Measurements from ENCODE around the gene TWIST2. TPM values are rescaled to one million over a fixed set of nuclear protein-coding genes. Genes with fewer than 3 reads are reported as not detected.

Gene TWIST2
- polyA plus RNA-seq, 3 donors = 3.4 to 99.9 (median 63.3) TPM

DNA sequence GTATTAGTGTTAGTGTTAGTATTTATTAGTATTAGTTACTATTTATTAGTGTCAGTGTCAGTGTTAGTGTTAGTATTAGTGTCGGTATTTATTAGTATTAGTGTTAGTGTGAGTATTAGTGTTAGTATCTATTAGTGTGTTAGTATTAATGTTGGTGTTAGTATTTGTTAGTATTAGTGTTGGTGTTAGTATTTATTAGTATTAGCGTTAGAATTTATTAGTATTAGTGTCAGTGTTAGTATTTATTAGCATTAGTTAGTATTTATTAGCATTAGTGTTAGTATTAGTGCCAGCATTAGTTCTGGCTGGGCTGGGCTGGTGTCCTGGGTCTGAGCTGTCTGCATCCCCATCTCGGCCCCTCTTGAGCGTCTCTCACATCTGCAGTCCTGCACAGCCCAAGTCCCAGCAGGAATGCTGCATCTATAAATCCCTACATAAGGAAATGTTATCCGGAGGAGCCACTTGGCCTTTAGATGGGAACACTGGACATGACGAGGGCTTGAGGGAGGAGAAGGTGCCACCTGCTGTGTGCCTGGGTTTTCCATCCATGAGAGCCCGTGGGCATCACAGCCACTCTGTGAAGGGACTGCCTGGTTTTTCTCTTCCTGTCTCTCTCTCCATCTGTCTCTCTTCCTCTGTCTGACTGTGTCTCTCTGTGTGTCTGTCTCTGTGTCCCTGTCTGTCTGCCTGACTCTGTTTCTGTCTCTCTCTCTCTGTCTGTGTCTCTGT, 33.6 kb downstream of the TWIST2 start:
- H3K27ac ChIP-seq (ENCODE audit: low read depth, low read length) = no peak overlapping the region

DNA sequence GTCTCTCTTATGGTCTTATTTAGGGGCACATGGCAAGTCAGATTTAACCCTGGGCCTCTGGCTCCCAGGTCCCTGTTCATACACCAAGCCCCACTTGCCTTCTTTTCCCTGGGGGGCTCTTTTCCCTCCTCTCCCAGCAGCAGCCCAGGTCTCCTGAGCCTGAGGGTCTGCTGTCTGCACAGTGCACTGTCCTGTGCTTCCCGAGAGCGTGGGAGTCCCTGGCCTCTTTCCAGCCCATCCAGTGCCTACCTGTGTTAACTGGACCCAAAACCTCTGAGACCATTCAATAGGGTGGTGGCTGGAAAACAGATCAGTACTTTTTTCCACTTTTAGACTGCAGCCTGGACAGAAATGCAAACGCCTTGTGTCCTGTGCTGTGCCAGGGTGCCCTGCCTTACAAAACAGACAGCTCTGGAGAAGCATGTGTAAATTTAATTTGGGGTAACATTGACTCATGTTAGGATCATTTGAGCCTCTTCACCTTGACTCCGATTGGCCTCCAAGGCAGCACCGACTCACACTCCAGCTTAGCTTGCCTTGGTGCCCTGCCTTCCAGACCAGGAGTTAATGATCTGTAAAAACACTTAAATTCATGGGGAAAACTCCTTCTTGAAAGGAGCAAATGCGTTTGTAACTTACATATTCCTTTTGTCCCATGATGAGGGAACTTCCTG, 34.3 kb downstream of the TWIST2 start:
- H3K27ac ChIP-seq (ENCODE audit: low read depth, low read length) = no peak overlapping the region
- WGBS, 3 donors = 65 to 72% (median 66%) methylated on average over 6 of the region's 6 CpGs

More for the DNA sequence above, 33.6 kb downstream of the TWIST2 start:
- WGBS, 3 donors = 70 to 73% (median 73%) methylated on average over 7 of the region's 7 CpGs

DNA sequence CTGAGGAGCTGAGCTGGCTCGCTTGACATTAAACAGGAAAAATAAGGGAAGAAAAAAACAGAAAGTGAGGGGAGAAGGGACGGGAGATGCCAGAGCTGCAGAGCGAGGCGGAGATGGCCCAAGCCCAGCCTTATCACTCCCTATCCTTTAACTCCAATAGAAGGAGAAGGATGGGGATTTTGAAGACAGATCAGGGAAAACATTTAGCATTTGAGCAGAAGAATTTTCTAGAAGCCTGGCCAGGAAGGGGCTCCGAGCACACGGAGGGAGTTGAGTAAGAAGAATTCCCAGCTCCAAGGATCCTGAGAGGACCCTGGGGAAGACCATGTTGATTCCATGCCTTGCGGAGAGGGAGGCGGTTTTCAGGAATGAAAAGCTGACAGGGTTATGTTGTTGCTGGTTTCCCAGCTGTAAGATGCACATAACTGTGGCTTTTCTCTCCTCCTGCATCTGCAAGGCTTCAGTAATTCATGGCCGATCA, 35.6 kb downstream of the TWIST2 start:
- no peak overlapping the region for H3K27ac ChIP-seq (ENCODE audit: low read depth, low read length)
- 55 to 65% (median 61%) methylated on average over 9 of the region's 9 CpGs for WGBS, 3 donors

DNA sequence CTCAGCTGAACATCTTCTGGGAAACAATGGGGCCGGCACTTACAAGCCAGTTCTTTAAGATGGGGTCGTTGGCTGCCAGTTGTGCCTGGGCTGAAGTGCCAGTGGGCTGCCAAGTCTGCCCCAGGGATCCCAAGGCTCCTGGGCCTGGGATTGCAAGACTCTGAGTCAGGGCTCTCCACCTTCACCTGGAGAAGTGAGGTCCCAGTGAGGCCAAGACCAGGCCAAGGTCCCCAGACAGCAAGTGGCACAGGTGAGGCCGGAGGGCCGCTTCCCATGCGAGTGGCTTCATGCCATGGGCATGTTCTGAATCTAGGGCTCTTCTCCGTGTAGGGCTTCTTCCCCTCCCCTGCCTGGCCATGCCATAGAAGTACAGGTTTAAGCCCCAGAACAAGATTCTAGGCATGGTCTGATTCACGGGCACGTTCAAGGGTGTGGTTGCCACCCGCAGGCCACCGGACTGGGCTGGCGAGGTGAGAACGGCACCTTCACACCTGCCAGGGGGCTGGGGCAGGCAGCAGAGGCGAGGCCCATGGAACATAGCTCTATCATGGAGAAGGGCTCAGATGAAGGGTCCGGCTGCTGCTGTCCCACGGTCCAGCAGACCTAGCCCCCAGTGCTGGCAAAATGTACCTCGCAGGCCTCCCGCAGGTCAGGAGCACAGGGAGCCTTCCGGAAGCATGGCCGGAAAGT, 36.4 kb downstream of the TWIST2 start:
- H3K27ac ChIP-seq (ENCODE audit: low read depth, low read length) = no peak overlapping the region
- WGBS, 3 donors = 79 to 84% (median 80%) methylated on average over 19 of the region's 19 CpGs

DNA sequence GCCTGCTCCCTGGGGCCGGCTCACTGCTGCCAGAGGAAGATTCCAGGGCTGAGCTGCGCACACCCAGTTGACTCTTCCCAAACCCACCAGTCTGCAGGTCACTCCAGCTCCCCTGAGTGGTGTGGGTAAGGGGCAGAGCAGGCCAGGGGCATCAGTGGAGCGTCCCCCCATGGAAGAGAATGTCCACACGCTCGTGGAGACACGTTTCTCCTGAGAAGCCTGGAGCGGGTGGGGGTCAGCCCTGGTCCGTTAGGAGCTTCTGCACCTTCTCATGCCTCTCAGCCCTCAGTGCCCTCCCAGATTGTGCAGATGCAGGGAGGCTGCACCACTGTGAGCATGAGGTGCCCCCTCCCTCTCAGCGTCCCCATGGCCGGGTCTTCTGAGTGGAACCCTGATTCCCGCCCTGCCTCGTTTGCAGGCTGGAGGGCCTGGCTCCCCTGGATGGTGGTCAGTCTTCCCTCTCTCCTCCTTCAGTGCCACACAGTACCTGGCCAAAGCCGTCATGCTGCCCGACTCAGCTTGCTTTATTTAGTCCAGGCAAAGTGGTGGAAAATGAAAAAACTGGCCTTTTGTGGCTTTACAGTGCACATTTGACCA, 37.0 kb downstream of the TWIST2 start:
- WGBS, 3 donors = 84 to 89% (median 86%) methylated on average over 14 of the region's 14 CpGs
- H3K27ac ChIP-seq (ENCODE audit: low read depth, low read length) = no peak overlapping the region

DNA sequence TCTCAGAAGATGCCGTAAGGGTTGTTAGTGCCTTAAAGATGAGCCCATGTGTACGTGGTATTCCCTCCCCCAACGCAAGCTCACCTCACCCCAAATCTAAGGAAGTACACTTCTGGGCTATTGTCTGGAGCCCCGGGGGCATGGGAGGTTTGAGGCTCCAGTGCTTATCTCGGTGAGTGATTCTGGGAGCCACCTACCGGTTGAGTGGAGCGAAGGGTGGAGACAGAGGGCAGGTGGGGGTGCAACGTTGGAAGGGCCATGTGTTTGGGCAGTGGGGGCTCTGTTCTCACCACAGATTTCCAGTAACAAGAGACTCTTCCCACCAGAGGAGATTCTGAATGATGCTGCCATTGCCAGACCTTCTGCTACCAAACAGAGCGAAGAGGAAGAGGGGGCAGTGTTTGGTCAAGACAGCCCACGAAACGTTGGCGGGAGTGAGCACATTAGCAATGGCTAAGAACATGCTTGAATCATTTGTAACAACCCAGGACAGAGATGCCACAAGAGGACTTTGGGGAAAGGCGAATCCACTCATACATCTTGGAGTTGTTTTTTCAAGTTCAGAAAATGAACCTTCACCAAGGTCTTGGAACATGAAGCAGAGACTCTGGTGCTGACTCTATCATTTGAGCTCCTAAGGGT, 38.7 kb downstream of the TWIST2 start:
- 69 to 79% (median 75%) methylated on average over 13 of the region's 13 CpGs for WGBS, 3 donors
- H3K27ac ChIP-seq (ENCODE audit: low read depth, low read length) = no peak overlapping the region

DNA sequence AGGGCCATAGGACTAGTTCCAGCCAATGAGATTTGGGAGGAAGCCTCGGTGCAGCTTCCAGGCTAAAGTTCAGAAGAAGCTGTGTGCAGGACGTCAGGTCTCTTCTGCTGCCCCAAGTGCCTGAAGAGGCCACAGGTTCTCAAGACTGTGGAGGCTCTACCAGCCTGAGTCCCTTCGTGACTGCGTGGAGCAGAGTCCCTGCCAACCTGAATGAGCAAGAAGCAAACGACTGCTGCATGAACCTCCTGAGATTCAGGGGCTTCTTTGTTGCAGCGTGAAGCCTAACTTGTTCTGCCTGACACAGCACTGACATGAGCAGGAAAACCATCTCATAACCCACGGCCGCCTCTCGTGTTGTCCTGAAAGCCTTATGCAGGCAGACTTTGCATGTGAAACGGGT, 39.7 kb downstream of the TWIST2 start:
- WGBS, 3 donors = 79 to 85% (median 84%) methylated on average over 10 of the region's 10 CpGs

DNA sequence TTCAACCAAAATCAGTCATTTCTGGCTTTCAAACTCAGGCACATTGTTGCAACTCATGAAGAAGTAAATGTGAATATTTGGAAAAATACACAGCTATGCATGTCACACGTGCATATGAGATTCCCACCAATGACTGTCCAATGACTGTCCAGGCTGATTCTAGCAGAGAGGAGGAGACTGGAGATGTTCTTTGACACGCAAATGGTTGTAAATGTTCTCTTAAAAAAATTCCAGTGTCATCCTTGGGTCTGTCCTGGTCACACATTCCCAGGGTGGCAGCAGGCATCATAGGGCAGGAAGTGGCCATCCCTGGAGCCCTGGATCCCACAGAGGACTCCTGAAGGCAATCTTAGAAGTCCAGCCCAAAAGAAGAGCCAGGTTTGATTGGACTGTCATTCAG, 40.9 kb downstream of the TWIST2 start:
- WGBS, 3 donors = 62 to 85% (median 83%) methylated on average over 2 of the region's 2 CpGs
- H3K27ac ChIP-seq (ENCODE audit: low read depth, low read length) = no peak overlapping the region

More for the DNA sequence above, 39.7 kb downstream of the TWIST2 start:
- H3K27ac ChIP-seq (ENCODE audit: low read depth, low read length) = no peak overlapping the region

DNA sequence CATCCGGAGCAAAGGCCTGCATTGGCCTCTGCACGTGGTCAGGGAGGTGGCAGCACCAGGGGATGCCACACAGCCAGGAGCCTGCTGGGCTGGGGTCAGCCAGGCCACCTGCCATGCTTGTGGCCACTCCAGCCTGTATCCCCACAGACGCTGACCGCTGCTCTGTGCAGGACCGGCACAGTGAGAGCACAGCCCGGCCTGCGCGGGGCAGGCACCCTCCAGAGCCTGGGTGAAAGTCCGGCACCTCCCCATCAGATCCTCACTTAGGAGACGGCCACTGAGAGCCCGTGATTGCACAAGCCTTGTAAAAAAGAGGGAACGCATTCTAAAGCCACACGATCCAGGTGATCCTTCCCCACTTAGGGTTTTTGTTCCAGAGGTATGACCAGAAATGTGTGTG, 42.2 kb downstream of the TWIST2 start:
- no peak overlapping the region for H3K27ac ChIP-seq (ENCODE audit: low read depth, low read length)
- WGBS, 3 donors = 83 to 91% (median 89%) methylated on average over 13 of the region's 13 CpGs

DNA sequence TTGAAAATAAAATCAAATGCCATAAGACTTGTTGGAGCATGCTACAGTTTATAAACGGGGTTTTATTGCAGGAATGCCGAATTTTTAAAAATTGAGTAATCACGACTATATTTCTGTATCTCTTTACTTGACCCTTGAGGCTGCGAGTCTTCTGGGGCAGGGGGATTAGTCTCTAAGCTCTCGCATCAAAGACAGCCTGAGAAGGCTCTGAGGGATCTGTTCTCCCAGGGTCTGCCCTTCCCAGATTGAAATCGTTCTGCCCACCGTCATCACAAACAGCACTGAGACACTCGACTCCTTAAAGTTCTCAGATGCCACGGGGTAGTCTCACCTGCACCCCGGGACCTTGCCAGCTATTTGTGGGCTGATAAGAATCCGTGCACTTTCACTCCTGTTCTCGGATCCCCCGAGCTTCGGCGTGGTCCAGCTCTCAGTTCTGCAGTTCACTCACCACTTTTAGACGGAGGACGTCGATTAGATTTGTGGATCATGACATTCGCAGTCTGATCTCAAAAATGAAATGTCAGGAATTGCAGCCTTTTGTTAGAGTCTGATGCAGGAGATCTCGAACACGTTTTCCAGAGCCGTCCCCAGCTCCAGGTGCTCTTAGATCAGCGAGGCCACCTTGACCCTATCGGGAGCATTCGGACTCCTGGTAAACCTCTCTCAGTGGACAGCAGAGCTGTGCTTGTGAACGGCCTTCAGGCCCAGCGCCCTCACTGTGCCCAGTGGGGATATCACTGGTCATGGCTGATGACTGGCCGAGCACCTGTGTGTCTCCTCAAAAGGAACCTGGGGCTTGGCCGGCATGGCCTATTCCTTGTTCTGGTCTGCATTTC, 43.0 kb downstream of the TWIST2 start:
- H3K27ac ChIP-seq (ENCODE audit: low read depth, low read length) = no peak overlapping the region
- WGBS, 3 donors = 84 to 90% (median 86%) methylated on average over 29 of the region's 29 CpGs

DNA sequence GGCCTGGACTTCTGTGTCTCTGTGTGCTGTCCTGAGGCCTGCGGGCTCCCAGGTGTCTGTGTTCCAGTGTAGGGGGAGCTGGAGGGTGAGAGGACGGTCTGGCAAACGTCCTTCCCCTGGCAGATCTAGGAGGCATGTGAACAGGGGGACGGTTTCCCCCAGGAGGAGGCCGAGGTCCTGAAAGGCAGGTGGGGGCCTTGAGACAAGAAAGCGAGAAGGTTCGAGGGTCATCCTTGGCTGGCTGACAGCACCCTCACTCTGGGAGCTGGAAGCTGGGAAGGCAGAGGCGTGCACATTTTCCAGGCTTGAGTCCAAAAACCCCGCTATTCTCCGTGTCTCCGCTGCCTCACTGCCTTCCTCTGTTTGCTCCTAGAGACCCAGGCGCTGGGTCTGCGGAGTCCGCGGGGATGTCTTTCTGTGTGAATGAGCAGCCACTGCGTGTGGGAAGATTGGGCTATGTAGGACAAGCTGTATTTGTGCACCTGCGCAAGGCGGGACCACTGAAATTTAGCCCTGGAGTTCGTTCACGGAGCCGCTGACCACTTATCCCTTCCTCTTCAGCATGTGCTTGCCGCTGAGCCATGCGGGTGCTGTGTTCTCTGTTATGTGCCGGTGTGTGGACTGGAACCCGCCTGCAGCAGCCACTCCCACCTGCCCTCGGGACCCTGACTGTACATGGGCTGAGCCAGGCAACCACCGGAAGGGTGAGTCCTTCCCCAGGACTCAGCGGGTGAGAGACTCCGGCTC, 43.7 kb downstream of the TWIST2 start:
- H3K27ac ChIP-seq (ENCODE audit: low read depth, low read length) = no peak overlapping the region

DNA sequence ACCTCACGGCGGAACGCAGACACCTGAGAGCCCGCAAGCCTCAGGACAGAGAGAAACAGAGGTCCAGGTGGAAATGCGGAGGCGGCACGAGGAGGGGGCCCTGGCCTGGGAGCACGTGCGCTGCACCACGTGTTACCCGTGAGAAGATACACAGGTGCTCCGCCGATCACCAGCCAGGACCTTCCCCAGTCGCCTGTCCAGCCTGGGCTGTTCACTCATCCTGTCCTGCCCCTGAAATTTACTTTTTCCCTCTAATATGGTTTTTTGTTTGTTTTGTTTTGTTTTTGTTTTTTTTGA, 44.3 kb downstream of the TWIST2 start:
- WGBS, 3 donors = 68 to 98% (median 94%) methylated on average over 14 of the region's 14 CpGs
- H3K27ac ChIP-seq (ENCODE audit: low read depth, low read length) = no peak overlapping the region

More for the DNA sequence above, 43.7 kb downstream of the TWIST2 start:
- WGBS, 3 donors = 60 to 80% (median 73%) methylated on average over 29 of the region's 29 CpGs

DNA sequence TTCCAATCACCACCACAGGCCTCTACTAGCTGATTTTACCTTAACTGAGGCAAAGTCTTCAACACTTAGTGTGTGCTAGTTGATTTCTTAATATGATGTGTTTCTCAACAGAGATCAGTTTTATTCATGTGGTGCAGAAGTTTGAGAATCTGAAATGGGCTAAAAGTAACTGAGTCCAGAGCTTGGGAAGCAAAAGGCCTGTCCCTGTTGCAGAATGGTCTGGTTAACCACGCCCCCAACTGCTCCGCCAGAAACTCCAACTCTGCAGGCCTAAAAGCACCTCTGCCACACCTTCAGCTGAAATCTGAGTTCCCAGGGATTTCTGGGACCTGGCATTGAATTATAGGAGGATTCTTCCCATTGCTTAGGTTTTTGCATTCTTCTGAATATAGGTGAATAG, 44.9 kb downstream of the TWIST2 start:
- no peak overlapping the region for H3K27ac ChIP-seq (ENCODE audit: low read depth, low read length)
- 61 to 70% (median 64%) methylated on average over 2 of the region's 2 CpGs for WGBS, 3 donors

DNA sequence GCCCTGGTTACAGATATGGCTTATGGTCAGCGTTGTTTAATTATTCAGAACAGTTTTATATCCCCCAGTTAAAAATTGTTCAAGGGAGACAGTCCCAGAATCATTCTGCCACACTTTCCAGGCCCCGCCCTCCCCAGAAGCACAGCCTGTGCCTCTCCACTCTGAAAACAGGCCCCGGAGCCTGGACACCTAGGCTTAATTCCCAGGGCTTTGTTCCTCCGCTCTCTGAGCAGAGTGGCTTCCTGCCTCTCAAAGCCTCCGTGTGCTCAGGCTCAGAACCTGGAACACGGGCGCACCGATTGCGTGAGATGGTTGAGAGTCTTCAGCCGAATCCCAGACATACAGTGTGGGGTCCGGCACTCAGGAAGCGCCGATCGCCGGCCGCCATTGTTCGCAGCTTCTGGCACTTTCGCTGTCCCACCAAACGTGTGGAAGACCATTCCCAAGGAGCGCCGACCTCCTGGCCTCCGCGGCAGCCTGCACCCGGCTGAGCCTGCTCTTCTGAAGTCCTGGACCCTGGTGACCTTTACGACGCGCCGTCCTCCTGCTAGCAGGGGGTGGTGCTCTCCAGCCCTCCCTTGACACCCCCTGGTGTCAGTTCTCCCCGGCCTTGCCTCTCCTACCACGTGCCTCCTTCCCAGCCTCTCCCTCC, 45.6 kb downstream of the TWIST2 start:
- H3K27ac ChIP-seq (ENCODE audit: low read depth, low read length) = no peak overlapping the region
- 84 to 89% (median 86%) methylated on average over 30 of the region's 30 CpGs for WGBS, 3 donors

DNA sequence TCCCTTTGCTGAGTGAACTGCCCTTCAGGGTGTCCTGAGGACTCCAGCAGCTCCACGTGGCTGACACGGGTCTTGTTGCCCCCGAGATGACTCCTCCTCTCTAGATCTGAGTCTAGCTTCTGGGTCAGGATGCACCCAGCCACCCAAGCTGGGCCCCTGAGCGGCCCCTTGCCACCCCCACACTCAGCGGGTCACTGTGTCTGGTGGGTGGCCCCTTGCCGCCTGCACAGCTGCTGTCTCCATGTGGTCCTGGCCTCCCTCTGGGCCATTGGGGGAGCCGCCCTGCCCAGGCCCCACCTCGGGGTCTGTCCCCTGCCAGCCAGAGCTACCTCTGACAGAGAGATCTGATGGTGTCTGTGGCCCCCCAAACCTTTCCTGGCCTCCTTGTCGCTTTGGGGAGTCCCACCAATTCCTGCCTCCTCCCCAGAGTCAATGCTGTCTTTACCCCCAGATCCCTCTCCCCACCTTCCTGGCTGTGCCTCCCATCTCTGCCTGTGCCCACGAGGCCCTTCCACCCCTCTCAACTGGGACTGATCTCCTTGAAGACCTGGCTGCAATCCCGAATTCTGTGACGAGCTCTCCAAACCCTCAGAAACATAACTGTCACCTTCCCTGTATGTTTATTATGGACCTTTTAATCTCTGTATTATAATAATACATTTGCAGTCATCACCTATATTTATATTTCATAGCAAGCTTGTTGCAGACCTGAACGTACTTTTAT, 46.5 kb downstream of the TWIST2 start:
- WGBS, 3 donors = 73 to 80% (median 75%) methylated on average over 12 to 13 of the region's 13 CpGs
- H3K27ac ChIP-seq (ENCODE audit: low read depth, low read length) = no peak overlapping the region

DNA sequence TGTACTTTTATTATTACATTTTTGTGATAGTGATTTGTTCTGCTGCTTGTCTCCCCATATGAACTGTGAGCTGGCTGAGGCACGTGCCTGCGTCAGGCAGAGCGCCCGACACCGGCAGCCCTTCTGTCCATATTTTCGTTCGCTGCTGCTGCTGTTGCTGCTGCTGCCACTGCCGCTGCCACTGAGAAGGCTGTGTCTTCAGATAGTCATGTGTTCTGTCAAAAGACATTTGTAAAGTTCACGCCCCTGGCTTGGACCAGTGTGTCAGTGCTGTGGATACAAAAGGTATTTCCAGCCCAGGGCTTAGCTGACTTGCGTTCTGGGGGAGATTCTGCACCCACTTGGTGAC, 47.0 kb downstream of the TWIST2 start:
- no peak overlapping the region for H3K27ac ChIP-seq (ENCODE audit: low read depth, low read length)
- 71 to 82% (median 77%) methylated on average over 10 of the region's 10 CpGs for WGBS, 3 donors
